AG10803 (cell line): ENCODE data around the gene AVP.

Source experiments
- DNase-seq: peaks from one replicate; pipeline ENCODE4 v3.0.0; 2010; ENCODE audit warnings: low read depth
- H3K4me3 ChIP-seq: 2 replicates; pipeline ENCODE4 v1.5.1; 2011; ENCODE audit warnings: mild to moderate bottlenecking, low read length, control low read depth
- CTCF ChIP-seq: conservative IDR thresholded peaks from 2 replicates; pipeline ENCODE4 v1.5.1; 2011; ENCODE audit warnings: mild to moderate bottlenecking, low read length, control low read depth, inconsistent platforms

AVP gene

GRCh38 chr20:3042625-3043024 is 41.9 kb downstream of the AVP start:
- TF ChIP-seq CTCF, result no peak
- no peak for DNase-seq
- H3K4me3 ChIP-seq, result no peak overlapping the region

GRCh38 chr20:3041854-3042409 is 42.6 kb downstream of the AVP start:
- H3K4me3 ChIP-seq, result no peak overlapping the region
- TF ChIP-seq CTCF, result no peak
- no peak for DNase-seq

GRCh38 chr20:3040086-3040485 is 44.4 kb downstream of the AVP start:
- DNase-seq, result no peak
- no peak overlapping the region for H3K4me3 ChIP-seq
- TF ChIP-seq CTCF, result no peak

GRCh38 chr20:3039426-3039825 is 45.1 kb downstream of the AVP start:
- no peak for DNase-seq
- no peak for TF ChIP-seq CTCF

GRCh38 chr20:3038454-3038853 is 46.1 kb downstream of the AVP start:
- H3K4me3 ChIP-seq, result no peak overlapping the region
- no peak for TF ChIP-seq CTCF
- DNase-seq, result no peak

More at GRCh38 chr20:3039426-3039825, 45.1 kb downstream of the AVP start:
- no peak overlapping the region for H3K4me3 ChIP-seq

- no peak for TF ChIP-seq CTCF
- no peak overlapping the region for H3K4me3 ChIP-seq
- DNase-seq, result no peak
These were observed 46.9 kb downstream of the AVP start for GRCh38 chr20:3037654-3038053.

- no peak for TF ChIP-seq CTCF
- no peak for DNase-seq
- H3K4me3 ChIP-seq, result no peak overlapping the region
These were observed 51.9 kb downstream of the AVP start for GRCh38 chr20:3032624-3033023.
